ES-I3 (cell line): ENCODE data around the gene VTI1A.

Experiments used
- H3K36me3 ChIP-seq: 2 replicates; pipeline ENCODE4 v1.6.1; 2013; ENCODE audit warnings: mild to moderate bottlenecking, low read length, control low read depth, moderate library complexity; ENCODE audit not compliant: insufficient read depth
- H3K4me1 ChIP-seq: 2 replicates; pipeline ENCODE4 v1.6.1; 2013; ENCODE audit warnings: mild to moderate bottlenecking, control low read depth, low read length; ENCODE audit not compliant: insufficient read depth
- H3K9ac ChIP-seq: 2 replicates; pipeline ENCODE4 v1.6.1; 2013; ENCODE audit warnings: low read depth, mild to moderate bottlenecking, low read length, moderate library complexity
- H3K9me3 ChIP-seq: 2 replicates; pipeline ENCODE4 v1.6.1; 2013; ENCODE audit warnings: mild to moderate bottlenecking, low read length, moderate library complexity; ENCODE audit not compliant: control insufficient read depth, insufficient read depth

VTI1A gene

GRCh38 chr10:112792487-112793201 is 345.6 kb downstream of the VTI1A start:
- H3K9me3 ChIP-seq = no peaks in the 10 kb centered on the region
- H3K4me1 ChIP-seq = peaks cover 24% of the 10 kb centered on the region
- H3K9ac ChIP-seq = no peak overlapping the region
- no peaks in the 10 kb centered on the region for H3K36me3 ChIP-seq

GRCh38 chr10:112793202-112793921 is 346.3 kb downstream of the VTI1A start:
- Histone ChIP-seq H3K9ac (no peak overlapping the region), H3K4me1 (peaks cover 31% of the 10 kb centered on the region), H3K9me3 (no peaks in the 10 kb centered on the region), H3K36me3 (no peaks in the 10 kb centered on the region)

- Histone ChIP-seq H3K9ac (no peak overlapping the region), H3K4me1 (peaks cover 31% of the 10 kb centered on the region), H3K9me3 (no peaks in the 10 kb centered on the region), H3K36me3 (no peaks in the 10 kb centered on the region)
Measured at GRCh38 chr10:112794201-112794600, 347.2 kb downstream of the VTI1A start.

- H3K9ac ChIP-seq = no peak overlapping the region
- H3K9me3 ChIP-seq = no peaks in the 10 kb centered on the region
- H3K36me3 ChIP-seq = no peaks in the 10 kb centered on the region
- H3K4me1 ChIP-seq = peaks cover 31% of the 10 kb centered on the region
Measured at GRCh38 chr10:112795067-112795466, 348.1 kb downstream of the VTI1A start.

- no peak overlapping the region for H3K9ac ChIP-seq
- no peaks in the 10 kb centered on the region for H3K9me3 ChIP-seq
- H3K36me3 ChIP-seq = no peaks in the 10 kb centered on the region
- peaks cover 28% of the 10 kb centered on the region for H3K4me1 ChIP-seq
Measured at GRCh38 chr10:112797197-112797596, 350.2 kb downstream of the VTI1A start.

- no peak overlapping the region for H3K9ac ChIP-seq
- H3K4me1 ChIP-seq = peaks cover 22% of the 10 kb centered on the region
- H3K36me3 ChIP-seq = no peaks in the 10 kb centered on the region
- H3K9me3 ChIP-seq = no peaks in the 10 kb centered on the region
Measured at GRCh38 chr10:112797855-112798254, 350.8 kb downstream of the VTI1A start.

- Histone ChIP-seq H3K4me1 (peaks cover 21% of the 10 kb centered on the region), H3K36me3 (no peaks in the 10 kb centered on the region), H3K9ac (no peak overlapping the region), H3K9me3 (no peaks in the 10 kb centered on the region)
Measured at GRCh38 chr10:112799038-112799437, 352.0 kb downstream of the VTI1A start.

GRCh38 chr10:112799726-112800510 is 352.9 kb downstream of the VTI1A start:
- H3K9ac ChIP-seq = no peak overlapping the region
- no peaks in the 10 kb centered on the region for H3K36me3 ChIP-seq
- H3K9me3 ChIP-seq = 0 out of 2 replicates have a peak, but pooled peaks cover under 1% of the 10 kb centered on the region
- H3K4me1 ChIP-seq = peaks cover 24% of the 10 kb centered on the region

GRCh38 chr10:112801004-112801403 is 354.0 kb downstream of the VTI1A start:
- Histone ChIP-seq H3K9me3 (0 out of 2 replicates have a peak, but pooled peaks cover 2% of the 10 kb centered on the region), H3K36me3 (no peaks in the 10 kb centered on the region), H3K9ac (no peak overlapping the region), H3K4me1 (peaks cover 24% of the 10 kb centered on the region)

GRCh38 chr10:112801748-112802147 is 354.7 kb downstream of the VTI1A start:
- peaks cover 22% of the 10 kb centered on the region for H3K4me1 ChIP-seq
- H3K9me3 ChIP-seq = 0 out of 2 replicates have a peak, but pooled peaks cover 2% of the 10 kb centered on the region
- H3K36me3 ChIP-seq = no peaks in the 10 kb centered on the region
- H3K9ac ChIP-seq = no peak overlapping the region

- no peaks in the 10 kb centered on the region; the same call in 1 of the 2 replicates for H3K36me3 ChIP-seq
- H3K4me1 ChIP-seq = peaks cover 15% of the 10 kb centered on the region
- 0 out of 2 replicates have a peak, but pooled peaks cover 2% of the 10 kb centered on the region for H3K9me3 ChIP-seq
- H3K9ac ChIP-seq = no peak overlapping the region
Measured at GRCh38 chr10:112802411-112803022, 355.5 kb downstream of the VTI1A start.

- no peaks in the 10 kb centered on the region; the same call in 1 of the 2 replicates for H3K36me3 ChIP-seq
- H3K4me1 ChIP-seq = peaks cover 10% of the 10 kb centered on the region
- no peak overlapping the region for H3K9ac ChIP-seq
- H3K9me3 ChIP-seq = 0 out of 2 replicates have a peak, but pooled peaks cover 2% of the 10 kb centered on the region
Measured at GRCh38 chr10:112803961-112804401, 357.0 kb downstream of the VTI1A start.

GRCh38 chr10:112805254-112805590 is 358.2 kb downstream of the VTI1A start:
- 0 out of 2 replicates have a peak, but pooled peaks cover 2% of the 10 kb centered on the region for H3K9me3 ChIP-seq
- no peak overlapping the region for H3K9ac ChIP-seq
- peaks cover 18% of the 10 kb centered on the region for H3K4me1 ChIP-seq
- H3K36me3 ChIP-seq = no peaks in the 10 kb centered on the region; the same call in 1 of the 2 replicates

- H3K9me3 ChIP-seq = 0 out of 2 replicates have a peak, but pooled peaks cover 2% of the 10 kb centered on the region
- no peaks in the 10 kb centered on the region; the same call in 1 of the 2 replicates for H3K36me3 ChIP-seq
- H3K4me1 ChIP-seq = peaks cover 22% of the 10 kb centered on the region
- no peak overlapping the region for H3K9ac ChIP-seq
Measured at GRCh38 chr10:112805701-112806100, 358.7 kb downstream of the VTI1A start.
